B cell (primary cell): ENCODE measurements around the gene ZSWIM4. TPM values are rescaled to one million over a fixed set of nuclear protein-coding genes. Genes with fewer than 3 reads are reported as not detected.

ENCODE experiments used
- ATAC-seq: fragments of 200-7000 bp; cut with Tn5 transposase; one replicate; pipeline ENCODE4 v1.10.0; 2021; ENCODE audit warnings: low read depth, mild to moderate bottlenecking, moderate number of reproducible peaks, moderate library complexity
- CTCF ChIA-PET: fragments of 350-600 bp; sonication (Branson Sonifier 250); formaldehyde crosslinking; loops from one replicate; lab custom pipeline; 2021; ENCODE audit warnings: antibody characterized with exemption, inconsistent platforms; lab: Charles Lee
- POLR2A ChIA-PET: fragments of 350-600 bp; sonication (Branson Sonifier 250); formaldehyde crosslinking; loops from one replicate; lab custom pipeline; 2021; ENCODE audit warnings: antibody characterized with exemption; lab: Charles Lee
- DNase-seq: peaks from one replicate; pipeline ENCODE4 v3.0.0; 2013
- H2AFZ ChIP-seq: 2 replicates; pipeline ENCODE4 v1.6.1; 2012; ENCODE audit warnings: mild to moderate bottlenecking, low read depth, low read length; ENCODE audit not compliant: insufficient read depth, poor library complexity, severe bottlenecking
- H3K27ac ChIP-seq, 2 donors: 1 replicate in 1 of 2; 2 replicates in 1 of 2; pipeline ENCODE4 v1.5.1; 2012 to 2013; ENCODE audit warnings: low read length in 2 of 2, mild to moderate bottlenecking in 2 of 2, moderate library complexity in 1 of 2
- H3K27me3 ChIP-seq, 4 experiments: fragments of 200-600 bp in 1 of 4; sonication (generic) in 1 of 4; replicated peaks in 1 of 4; 1 replicate in 2 of 4; 2 replicates in 2 of 4; pipeline versions ENCODE4 v1.6.1 to v1.7.0; 2013 to 2016; ENCODE audit warnings: low read length in 3 of 4, mild to moderate bottlenecking in 2 of 4, mixed read lengths in 1 of 4, moderate library complexity in 1 of 4; ENCODE audit not compliant: insufficient read depth in 4 of 4, control insufficient read depth in 3 of 4; ENCODE audit errors: control extremely low read depth in 1 of 4
- H3K36me3 ChIP-seq, 2 experiments: replicated peaks in 1 of 2; 1 replicate in 1 of 2; 2 replicates in 1 of 2; pipeline versions ENCODE4 v1.6.1 to v1.7.1; 2013; ENCODE audit warnings: low read length in 1 of 2; ENCODE audit not compliant: insufficient read depth in 2 of 2, control insufficient read depth in 1 of 2; ENCODE audit errors: control extremely low read depth in 1 of 2, extremely low read depth in 1 of 2
- H3K4me1 ChIP-seq, 2 donors: fragments of 200-600 bp in 1 of 2; sonication (generic) in 1 of 2; 1 replicate in 1 of 2; 2 replicates in 1 of 2; pipeline versions ENCODE4 v1.5.1 to v1.6.1; 2013 to 2017; ENCODE audit warnings: low read length in 2 of 2; ENCODE audit not compliant: control insufficient read depth in 2 of 2, insufficient read depth in 2 of 2
- H3K4me2 ChIP-seq: replicated peaks from 2 replicates; pipeline ENCODE3; 2012; ENCODE audit warnings: mild to moderate bottlenecking, low read depth, low read length; ENCODE audit not compliant: poor library complexity, severe bottlenecking
- H3K4me3 ChIP-seq, 5 experiments: fragments of 200-600 bp in 1 of 5; sonication (generic) in 1 of 5; 1 replicate in 3 of 5; 2 replicates in 2 of 5; pipeline versions ENCODE4 v1.5.1 to v1.7.0; 2011 to 2016; ENCODE audit warnings: low read length in 4 of 5, mild to moderate bottlenecking in 4 of 5, low read depth in 2 of 5, control low read depth in 1 of 5, moderate library complexity in 1 of 5; ENCODE audit not compliant: insufficient read depth in 1 of 5; ENCODE audit errors: control extremely low read depth in 1 of 5, extremely low read depth in 1 of 5
- H3K79me2 ChIP-seq: fragments of 200-600 bp; sonication (generic); one replicate; pipeline ENCODE4 v1.6.0; 2016; ENCODE audit warnings: low read length; ENCODE audit not compliant: control insufficient read depth, insufficient read depth
- H3K9ac ChIP-seq: fragments of 200-600 bp; sonication (generic); 2 replicates; pipeline ENCODE4 v1.6.1; 2017; ENCODE audit warnings: mild to moderate bottlenecking, low read length, moderate library complexity
- H3K9me3 ChIP-seq, 3 donors: one replicate each; pipeline versions ENCODE4 v1.6.1 to v1.7.1; 2013; ENCODE audit warnings: low read length in 2 of 3; ENCODE audit not compliant: control insufficient read depth in 2 of 3, insufficient read depth in 1 of 3; ENCODE audit errors: control extremely low read depth in 1 of 3
- H4K20me1 ChIP-seq: 2 replicates; pipeline ENCODE4 v1.6.0; 2012; ENCODE audit warnings: mild to moderate bottlenecking, low read length; ENCODE audit not compliant: insufficient read depth, control insufficient read depth, poor library complexity, severe bottlenecking
- H3K27ac Mint-ChIP-seq: one replicate; pipeline ENCODE4 v1.8.0; 2021; ENCODE audit warnings: mixed read lengths
- H3K27me3 Mint-ChIP-seq: one replicate; pipeline ENCODE4 v1.8.0; 2021; ENCODE audit warnings: mixed read lengths
- H3K4me1 Mint-ChIP-seq: one replicate; pipeline ENCODE4 v1.8.0; 2021; ENCODE audit warnings: mixed read lengths
- H3K4me3 Mint-ChIP-seq: one replicate; pipeline ENCODE4 v1.8.0; 2021; ENCODE audit warnings: mixed read lengths
- H3K9me3 Mint-ChIP-seq: one replicate; pipeline ENCODE4 v1.8.0; 2022; ENCODE audit warnings: mixed read lengths; ENCODE audit not compliant: insufficient read depth
- CTCF ChIP-seq: fragments of 200-600 bp; IDR thresholded peaks from one replicate; pipeline ENCODE4 v1.8.0; 2022; ENCODE audit warnings: antibody characterized with exemption, mild to moderate bottlenecking
- EZH2 ChIP-seq: IDR thresholded peaks from 2 replicates; pipeline ENCODE4 v1.6.1; 2012; ENCODE audit warnings: borderline replicate concordance, low read depth, mild to moderate bottlenecking, moderate library complexity, low read length; ENCODE audit not compliant: insufficient read depth, poor library complexity, severe bottlenecking
- WGBS: methylation state at CpG from one replicate; pipeline ENCODE4 v1.1.5; 2013; ENCODE audit warnings: missing lambda C conversion rate; ENCODE audit not compliant: insufficient coverage; 5-methylcytosine and 5-hydroxymethylcytosine counted together
- intact Hi-C: fragments of 100-400 bp; cut with micrococcal nuclease; formaldehyde crosslinking; loops from one replicate; pipeline ENCODE4 v1.10.0; 2022
- polyA plus RNA-seq: library from polyadenylated mRNA; depleted of rRNA; stranded (reverse); fragments of >200 nt; gene quantifications from 2 replicates; pipeline ENCODE4 v1.2.3, GENCODE V29; 2012
- small RNA-seq: library from RNA; depleted of rRNA; stranded (forward); fragments of <200 nt; gene quantifications from one replicate; pipeline ENCODE3, GENCODE V24; 2012; ENCODE audit warnings: low replicate concordance, low read depth; ENCODE audit not compliant: insufficient read length
- total RNA-seq, 2 donors: library from RNA; stranded (reverse); fragments of 120-200 nt in 1 of 2; gene quantifications; 1 replicate in 1 of 2; 2 replicates in 1 of 2; pipeline versions ENCODE4 v1.2.3 to v1.2.4, GENCODE V29; 2013 to 2022

The ZSWIM4 gene
- total and polyA plus RNA-seq, 2 donors (not counting 1 experiment from before 2014, with no cell fraction given), result 2.6 to 10.6 TPM

GRCh38 chr19:13881251-13881691 lies 86.0 kb downstream of the ZSWIM4 start:
- peak overlapping the region; percentile 41 for H2AFZ ChIP-seq
- TF ChIP-seq CTCF (no peak), EZH2 (no peak)

More at GRCh38 chr19:13881251-13881691, 86.0 kb downstream of the ZSWIM4 start:
- 11% methylated on average over 10 of the region's 12 CpGs for WGBS
- no peak overlapping the region for H3K27ac Mint-ChIP-seq
- DNase-seq (peak; percentile 57), ATAC-seq (no peak)
- H3K9me3 ChIP-seq, result no peaks in the 10 kb centered on the region
- no peak overlapping the region for H3K27ac ChIP-seq
- H3K4me1 ChIP-seq, result peaks cover 26 to 34% of the 10 kb centered on the region in 2 donors
- H4K20me1 ChIP-seq, result no peaks in the 10 kb centered on the region
- POLR2A ChIA-PET, result interaction anchor here (1.1 to 2.3 kb wide), 2 partner anchors 125 to 190 kb away, joined by 6 read pairs; partner anchors contain the start of gene RFX1
- peak overlapping the region; percentile 55 for H3K4me3 Mint-ChIP-seq
- peak overlapping the region; percentile 73 for H3K4me2 ChIP-seq
- CTCF ChIA-PET, result interaction anchor here (0.6 to 9.3 kb wide), 23 partner anchors 11 to 467 kb away, joined by 3 to 92 read pairs (median 4); partner anchors contain the start of genes ASF1B, IL27RA and MISP3
- H3K79me2 ChIP-seq, result no peaks in the 10 kb centered on the region
- H3K9ac ChIP-seq, result no peak overlapping the region
- peaks cover 0 to 8% (median 0%) of the 10 kb centered on the region in 4 experiments for H3K27me3 ChIP-seq
- H3K4me3 ChIP-seq, result no peak overlapping the region
- no peaks in the 10 kb centered on the region for H3K36me3 ChIP-seq
- H3K4me1 Mint-ChIP-seq, result peaks cover 25% of the 10 kb centered on the region
- H3K27me3 Mint-ChIP-seq, result no peaks in the 10 kb centered on the region
- intact Hi-C loops, result no loop called here
- H3K9me3 Mint-ChIP-seq, result no peaks in the 10 kb centered on the region

Small RNAs within 50 kb of the gene (small RNA-seq; reads per million reads assigned to genes)
- gene MIR181C (not detected), gene MIR181D (0.76 reads per million), gene RN7SL619P (not detected)

Other genes starting within 250 kb of the ZSWIM4 start
- gene MRI1, start 30.9 kb upstream of the ZSWIM4 start, total RNA-seq, result 65.0 and 75.5 TPM in 2 replicates
- gene MRI1, start 30.9 kb upstream of the ZSWIM4 start, polyA plus RNA-seq, result 82.2 and 118 TPM in 2 replicates
- gene C19orf53, start 21.0 kb upstream of the ZSWIM4 start, total RNA-seq, result 59.2 and 62.5 TPM in 2 replicates
- 110 TPM in 2 replicates for gene C19orf53, start 21.0 kb upstream of the ZSWIM4 start, polyA plus RNA-seq
- not detected in 2 replicates for gene NANOS3, start 81.7 kb downstream of the ZSWIM4 start, total RNA-seq
- 0.49 TPM in 1 of 2 replicates, not detected in the other for gene NANOS3, start 81.7 kb downstream of the ZSWIM4 start, polyA plus RNA-seq
- 1.7 and 2.4 TPM in 2 replicates for gene BRME1, start 110.7 kb downstream of the ZSWIM4 start, total RNA-seq
- 1.1 and 1.8 TPM in 2 replicates for gene BRME1, start 110.7 kb downstream of the ZSWIM4 start, polyA plus RNA-seq
- gene CC2D1A, start 110.8 kb downstream of the ZSWIM4 start, total RNA-seq, result 47.1 and 47.2 TPM in 2 replicates
- gene CC2D1A, start 110.8 kb downstream of the ZSWIM4 start, polyA plus RNA-seq, result 28.9 and 34.3 TPM in 2 replicates
- not detected in 2 replicates for gene PODNL1, start 143.0 kb downstream of the ZSWIM4 start, total RNA-seq
- gene PODNL1, start 143.0 kb downstream of the ZSWIM4 start, polyA plus RNA-seq, result 0.13 TPM in 1 of 2 replicates, not detected in the other
- gene DCAF15, start 157.1 kb downstream of the ZSWIM4 start, total RNA-seq, result 115 and 116 TPM in 2 replicates
- 157 and 160 TPM in 2 replicates for gene DCAF15, start 157.1 kb downstream of the ZSWIM4 start, polyA plus RNA-seq
- gene RFX1, start 210.9 kb downstream of the ZSWIM4 start, total RNA-seq, result 33.3 and 33.9 TPM in 2 replicates
- gene RFX1, start 210.9 kb downstream of the ZSWIM4 start, polyA plus RNA-seq, result 9.2 and 10.9 TPM in 2 replicates
- gene RLN3, start 232.7 kb downstream of the ZSWIM4 start, total RNA-seq, result not detected in 2 replicates
- gene RLN3, start 232.7 kb downstream of the ZSWIM4 start, polyA plus RNA-seq, result 0.42 TPM in 1 of 2 replicates, not detected in the other
- gene IL27RA, start 236.3 kb downstream of the ZSWIM4 start, total RNA-seq, result 38.2 and 38.6 TPM in 2 replicates
- gene IL27RA, start 236.3 kb downstream of the ZSWIM4 start, polyA plus RNA-seq, result 27.4 and 36.2 TPM in 2 replicates